MM.1S (cell line): ENCODE results near the gene PRICKLE1.

Source experiments
- DNase-seq: peaks from one replicate; pipeline ENCODE4 v3.0.0-alpha.2; 2015
- H2AFZ ChIP-seq: fragments of 300-600 bp; sonication (generic); 2 replicates; pipeline ENCODE4 v1.6.0; 2016; ENCODE audit warnings: antibody characterized with exemption, low read length
- H3F3A ChIP-seq: fragments of 300-600 bp; sonication (generic); 2 replicates; pipeline ENCODE4 v1.6.1; 2016; ENCODE audit warnings: mild to moderate bottlenecking, antibody characterized with exemption, low read length, moderate library complexity, mixed read lengths; ENCODE audit not compliant: insufficient read depth
- H3K27ac ChIP-seq: fragments of 300-600 bp; sonication (generic); 2 replicates; pipeline ENCODE4 v1.5.1; 2016; ENCODE audit warnings: mild to moderate bottlenecking, low read length
- H3K27me3 ChIP-seq: fragments of 300-600 bp; sonication (generic); replicated peaks from 2 replicates; pipeline ENCODE4 v1.6.0; 2016; ENCODE audit warnings: low read length; ENCODE audit not compliant: insufficient read depth
- H3K36me3 ChIP-seq: fragments of 300-600 bp; sonication (generic); replicated peaks from 2 replicates; pipeline ENCODE4 v1.6.1; 2016; ENCODE audit warnings: mild to moderate bottlenecking, low read length, mixed read lengths; ENCODE audit not compliant: insufficient read depth
- H3K4me1 ChIP-seq: fragments of 300-600 bp; sonication (generic); 2 replicates; pipeline ENCODE4 v1.6.1; 2016; ENCODE audit warnings: low read length, mixed read lengths
- H3K4me2 ChIP-seq: fragments of 300-600 bp; sonication (generic); 2 replicates; pipeline ENCODE4 v1.6.0; 2016; ENCODE audit warnings: low read depth, low read length
- H3K4me3 ChIP-seq: fragments of 300-600 bp; sonication (generic); 2 replicates; pipeline ENCODE4 v1.5.1; 2016; ENCODE audit warnings: low read length, mixed read lengths
- H3K79me2 ChIP-seq: fragments of 300-600 bp; sonication (generic); 2 replicates; pipeline ENCODE4 v1.6.1; 2016; ENCODE audit warnings: mixed run types, low read length, mixed read lengths
- H3K9ac ChIP-seq: fragments of 300-600 bp; sonication (generic); 2 replicates; pipeline ENCODE4 v1.6.1; 2016; ENCODE audit warnings: low read length, mixed read lengths
- H3K9me2 ChIP-seq: fragments of 300-600 bp; sonication (generic); replicated peaks from 2 replicates; pipeline ENCODE4 v1.6.1; 2016; ENCODE audit warnings: mild to moderate bottlenecking, low read length, mixed read lengths; ENCODE audit not compliant: insufficient read depth
- H3K9me3 ChIP-seq: fragments of 300-600 bp; sonication (generic); replicated peaks from 2 replicates; pipeline ENCODE4 v1.6.1; 2016; ENCODE audit warnings: mild to moderate bottlenecking, low read length, mixed read lengths; ENCODE audit not compliant: insufficient read depth
- H4K20me1 ChIP-seq: fragments of 300-600 bp; sonication (generic); 2 replicates; pipeline ENCODE4 v1.6.1; 2016; ENCODE audit warnings: mild to moderate bottlenecking, low read length, moderate library complexity, mixed read lengths; ENCODE audit not compliant: insufficient read depth
- CTCF ChIP-seq: fragments of 300-600 bp; sonication (generic); IDR thresholded peaks from 2 replicates; pipeline ENCODE4 v1.5.1; 2016; ENCODE audit warnings: antibody characterized with exemption, low read length, mixed read lengths
- EZH2 ChIP-seq: fragments of 300-600 bp; sonication (generic); optimal IDR thresholded peaks from 2 replicates; pipeline ENCODE3; 2017; ENCODE audit warnings: low read depth, mild to moderate bottlenecking, antibody characterized with exemption, low read length, mixed read lengths
- EZH2phosphoT487 ChIP-seq: fragments of 300-600 bp; sonication (generic); IDR thresholded peaks from 2 replicates; pipeline ENCODE4 v1.6.1; 2018; ENCODE audit warnings: antibody characterized with exemption, low read length

The PRICKLE1 gene

DNA sequence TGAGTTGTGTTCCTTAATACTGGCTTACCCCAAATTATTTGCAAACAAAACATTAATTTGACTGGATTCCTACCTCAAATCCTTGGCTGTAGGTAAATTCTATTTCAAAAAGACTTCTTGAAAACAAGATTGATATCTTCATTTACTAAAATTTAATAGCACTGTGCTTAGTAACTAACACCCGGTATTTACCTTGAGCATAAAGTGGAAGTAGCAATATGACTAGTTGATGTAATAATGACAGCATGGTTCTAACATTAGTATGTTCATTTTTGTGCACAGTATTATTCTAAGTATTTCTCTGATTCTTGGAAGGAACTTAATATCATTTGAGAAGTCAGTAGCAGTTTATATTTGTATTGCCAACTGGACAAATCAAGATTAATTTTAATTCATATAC lies 166.8 kb downstream of the PRICKLE1 start:
- H3K4me3 ChIP-seq: no peak overlapping the region
- no peak overlapping the region for H2AFZ ChIP-seq
- no peak overlapping the region for H3K9ac ChIP-seq
- TF ChIP-seq EZH2 (no peak), EZH2phosphoT487 (no peak)
- no peaks in the 10 kb centered on the region for H3F3A ChIP-seq
- no peaks in the 10 kb centered on the region for H4K20me1 ChIP-seq
- no peak for DNase-seq
- H3K79me2 ChIP-seq: no peaks in the 10 kb centered on the region
- H3K4me1 ChIP-seq: no peaks in the 10 kb centered on the region
- no peaks in the 10 kb centered on the region for H3K9me3 ChIP-seq
- no peak overlapping the region for H3K4me2 ChIP-seq
- no peak overlapping the region for H3K27ac ChIP-seq
- no peaks in the 10 kb centered on the region for H3K27me3 ChIP-seq
- H3K9me2 ChIP-seq: no peaks in the 10 kb centered on the region
- no peaks in the 10 kb centered on the region for H3K36me3 ChIP-seq

DNA sequence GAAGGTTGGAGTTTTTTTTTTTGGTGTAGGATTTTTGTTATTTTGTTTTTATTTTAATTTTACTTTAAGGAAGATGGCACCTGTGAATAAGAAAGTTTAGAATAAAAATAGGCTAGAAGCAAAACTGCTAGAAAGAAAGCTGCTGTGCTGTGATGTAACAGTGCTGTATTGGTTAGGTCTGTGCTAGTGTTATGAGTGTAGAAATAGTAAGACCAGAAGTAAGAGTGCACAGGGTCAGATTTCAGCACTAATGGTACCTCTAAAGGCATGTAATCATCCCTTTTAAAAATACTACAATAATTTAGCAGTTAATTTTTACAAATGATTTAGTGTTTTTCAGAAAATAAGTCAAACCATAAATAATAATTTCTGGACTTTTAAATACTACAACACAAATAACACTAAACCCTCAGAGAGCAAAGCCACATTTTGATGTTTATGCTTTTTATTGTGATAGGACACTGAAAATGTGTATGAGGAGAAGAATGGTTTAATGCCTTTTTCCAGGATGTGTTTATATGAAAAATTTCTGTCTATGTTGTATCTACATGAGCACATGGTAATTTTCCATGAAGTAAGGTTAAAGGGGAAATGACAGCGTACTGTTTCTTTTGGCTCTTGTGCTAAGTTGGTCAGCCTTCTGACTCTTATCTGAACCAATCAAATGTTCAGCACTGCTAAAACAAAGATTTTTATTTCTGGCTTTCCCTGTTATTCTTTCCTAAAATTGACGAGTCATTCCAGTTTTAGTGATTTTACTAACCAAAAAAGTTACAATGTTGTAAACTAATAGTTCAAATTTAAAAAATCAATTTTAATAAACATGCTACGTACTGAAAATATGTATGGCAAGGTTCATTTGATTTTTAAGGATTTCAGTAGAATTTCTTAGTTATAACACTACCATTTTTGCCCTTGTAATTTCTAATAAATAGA lies 167.4 kb downstream of the PRICKLE1 start:
- Histone ChIP-seq H3F3A (no peaks in the 10 kb centered on the region), H3K4me3 (no peak overlapping the region)

GRCh38 chr12:42420395-42420794 lies 169.2 kb downstream of the PRICKLE1 start:
- Histone ChIP-seq H3K79me2 (no peaks in the 10 kb centered on the region), H3K36me3 (no peaks in the 10 kb centered on the region), H2AFZ (no peak overlapping the region), H3K27ac (no peak overlapping the region), H3K4me3 (no peak overlapping the region), H3K9me3 (no peaks in the 10 kb centered on the region), H3K4me2 (no peak overlapping the region), H3K9ac (no peak overlapping the region), H3K4me1 (no peaks in the 10 kb centered on the region), H3F3A (no peaks in the 10 kb centered on the region), H3K9me2 (no peaks in the 10 kb centered on the region), H4K20me1 (no peaks in the 10 kb centered on the region), H3K27me3 (no peaks in the 10 kb centered on the region)
- TF ChIP-seq EZH2 (no peak), EZH2phosphoT487 (no peak), CTCF (no peak)
- no peak for DNase-seq

More for the DNA sequence above, 167.4 kb downstream of the PRICKLE1 start:
- Histone ChIP-seq H3K4me1 (no peaks in the 10 kb centered on the region), H3K9me2 (no peaks in the 10 kb centered on the region), H3K36me3 (no peaks in the 10 kb centered on the region), H3K9me3 (no peaks in the 10 kb centered on the region), H3K9ac (no peak overlapping the region), H3K4me2 (no peak overlapping the region), H4K20me1 (no peaks in the 10 kb centered on the region), H3K79me2 (no peaks in the 10 kb centered on the region), H2AFZ (no peak overlapping the region), H3K27ac (no peak overlapping the region), H3K27me3 (no peaks in the 10 kb centered on the region)
- DNase-seq: no peak
- TF ChIP-seq EZH2 (no peak), EZH2phosphoT487 (no peak), CTCF (no peak)

DNA sequence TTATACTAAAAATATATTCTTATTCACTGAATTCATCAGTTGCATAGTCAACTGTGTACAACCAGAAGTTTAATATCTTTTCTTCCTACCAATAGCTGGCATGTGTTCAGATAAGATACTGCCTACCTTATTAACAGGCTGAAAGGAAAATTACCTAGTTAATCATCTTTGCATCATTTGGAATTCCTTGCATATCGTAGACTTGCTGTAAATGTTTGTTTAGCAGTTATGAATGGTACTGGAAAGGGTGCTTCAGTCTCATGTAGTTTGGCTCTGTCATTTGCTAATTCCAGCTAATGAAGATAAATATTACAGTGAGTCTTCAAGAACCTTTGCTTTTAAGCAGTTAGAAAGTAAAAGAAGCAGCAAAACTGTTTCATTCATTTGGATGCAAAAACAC lies 179.2 kb downstream of the PRICKLE1 start:
- Histone ChIP-seq H3K4me2 (no peak overlapping the region), H3K27me3 (no peaks in the 10 kb centered on the region), H3K9me2 (no peaks in the 10 kb centered on the region), H3K9me3 (no peaks in the 10 kb centered on the region), H3K4me1 (no peaks in the 10 kb centered on the region), H3K27ac (no peak overlapping the region), H3K9ac (no peak overlapping the region), H3K79me2 (no peaks in the 10 kb centered on the region), H3K36me3 (no peaks in the 10 kb centered on the region; the same call in 1 of the 2 replicates), H3F3A (no peaks in the 10 kb centered on the region), H4K20me1 (no peaks in the 10 kb centered on the region), H2AFZ (no peak overlapping the region), H3K4me3 (no peak overlapping the region)
- TF ChIP-seq EZH2phosphoT487 (no peak), CTCF (no peak), EZH2 (no peak)
- no peak for DNase-seq
